ENCODE measurements around the gene EFNA2. TPM values are rescaled to one million over a fixed set of nuclear protein-coding genes. Genes with fewer than 3 reads are reported as not detected.

Gene EFNA2
- total and polyA plus RNA-seq, 2 of the 8 experiments (the other 6 are each of a cell fraction or from before 2014, with no cell fraction given) = 4.0 to 7.0 TPM

DNA sequence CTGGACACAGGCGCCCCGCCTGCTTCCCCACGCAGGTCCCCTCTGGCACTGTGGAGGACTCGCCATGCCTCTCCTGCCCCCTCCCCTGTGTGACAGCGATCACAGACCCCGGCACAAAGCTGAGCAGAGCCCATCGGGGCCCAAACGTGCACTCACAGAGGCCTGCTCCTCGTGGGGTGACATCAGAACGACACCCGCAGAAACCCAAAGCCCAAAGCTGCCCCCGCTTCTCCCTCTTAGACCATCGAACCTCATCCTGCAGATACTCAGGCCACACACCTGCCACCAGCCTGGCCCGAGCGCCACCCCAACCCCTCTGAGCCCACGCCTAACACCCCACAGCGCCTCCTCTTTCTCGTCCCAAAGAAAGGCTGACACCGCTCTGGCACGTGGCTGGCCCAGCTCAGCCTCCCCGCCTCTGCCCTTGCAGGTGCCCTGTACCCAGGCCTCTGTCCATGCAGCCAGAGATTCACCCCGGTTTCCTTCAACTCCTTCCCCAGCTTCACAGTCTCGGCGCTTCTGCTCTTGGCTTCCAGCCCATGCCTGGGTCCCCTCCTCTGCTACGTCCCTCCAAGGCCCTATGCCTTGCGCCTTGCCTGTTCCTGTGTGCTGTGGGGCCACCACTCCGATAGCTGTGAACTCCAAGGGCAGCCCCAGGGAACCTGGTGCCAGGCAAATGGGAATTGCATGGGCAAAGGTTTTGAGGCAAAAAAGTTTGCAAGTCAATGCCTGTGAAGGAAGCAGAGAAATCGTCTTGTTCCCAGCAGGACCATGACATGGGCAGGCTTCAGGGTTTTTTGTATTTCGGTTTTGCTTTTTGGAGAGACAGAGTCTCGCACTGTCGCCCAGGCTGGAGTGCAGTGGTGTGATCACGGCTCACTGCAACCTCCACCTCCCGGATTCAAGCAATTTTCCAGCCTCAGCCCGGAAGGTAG, 47.0 kb upstream of the EFNA2 start (continued):
- no peak for TF ChIP-seq KDM5A (IDR thresholded peaks at IDR 0.05; ENCODE audit: low read length)
- no peak for TF ChIP-seq KDM4A (IDR thresholded peaks at IDR 0.05; ENCODE audit: low read depth, low read length, severe bottlenecking)
- no peak for TF ChIP-seq YY1 (IDR thresholded peaks at IDR 0.05; ENCODE audit: low read depth, low read length)
- TF ChIP-seq GABPA (IDR thresholded peaks at IDR 0.05; ENCODE audit: borderline replicate concordance, insufficient read depth, low read length) = no peak
- no peak for TF ChIP-seq KDM1A (IDR thresholded peaks at IDR 0.05; ENCODE audit: borderline replicate concordance, low read length)
- no peak for TF ChIP-seq SP2 (IDR thresholded peaks at IDR 0.05; ENCODE audit: low read length)
- no peak for TF ChIP-seq SRF (IDR thresholded peaks at IDR 0.05; ENCODE audit: low read depth, low read length)
- 0 out of 2 replicates have a peak, but pooled peaks have one; percentile 10 for TF ChIP-seq RBBP5 (IDR thresholded peaks at IDR 0.05; ENCODE audit: borderline replicate concordance, low read depth, low read length)
- TF ChIP-seq JUN (IDR thresholded peaks at IDR 0.05; ENCODE audit: low read depth, low read length) = no peak
- TF ChIP-seq, protein P1, sequence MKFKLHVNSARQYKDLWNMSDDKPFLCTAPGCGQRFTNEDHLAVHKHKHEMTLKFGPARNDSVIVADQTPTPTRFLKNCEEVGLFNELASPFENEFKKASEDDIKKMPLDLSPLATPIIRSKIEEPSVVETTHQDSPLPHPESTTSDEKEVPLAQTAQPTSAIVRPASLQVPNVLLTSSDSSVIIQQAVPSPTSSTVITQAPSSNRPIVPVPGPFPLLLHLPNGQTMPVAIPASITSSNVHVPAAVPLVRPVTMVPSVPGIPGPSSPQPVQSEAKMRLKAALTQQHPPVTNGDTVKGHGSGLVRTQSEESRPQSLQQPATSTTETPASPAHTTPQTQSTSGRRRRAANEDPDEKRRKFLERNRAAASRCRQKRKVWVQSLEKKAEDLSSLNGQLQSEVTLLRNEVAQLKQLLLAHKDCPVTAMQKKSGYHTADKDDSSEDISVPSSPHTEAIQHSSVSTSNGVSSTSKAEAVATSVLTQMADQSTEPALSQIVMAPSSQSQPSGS (IDR thresholded peaks at IDR 0.05; ENCODE audit: low read length) = no peak
- TF ChIP-seq, protein P2, sequence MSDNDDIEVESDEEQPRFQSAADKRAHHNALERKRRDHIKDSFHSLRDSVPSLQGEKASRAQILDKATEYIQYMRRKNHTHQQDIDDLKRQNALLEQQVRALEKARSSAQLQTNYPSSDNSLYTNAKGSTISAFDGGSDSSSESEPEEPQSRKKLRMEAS (IDR thresholded peaks at IDR 0.05) = peak; percentile 44; the same call in 1 of the 2 replicates
- no peak for TF ChIP-seq EP300 (IDR thresholded peaks at IDR 0.05; ENCODE audit: borderline replicate concordance in 1 of 2, low read depth in 2 of 2, low read length in 2 of 2)
- TF ChIP-seq CHD1 (IDR thresholded peaks at IDR 0.05; ENCODE audit: low read depth, low read length) = no peak
- no peak for TF ChIP-seq SAP30 (IDR thresholded peaks at IDR 0.05; ENCODE audit: insufficient read depth, insufficient replicate concordance, low read length)
